NCI-H1105 (cell line): ENCODE results near the gene DAP.
"Not testable (repeated sequence)": the region's sequence is repeated elsewhere in the genome, so short reads cannot be mapped to it uniquely, and the experiment has no call there.

Source experiments
- DNase-seq: peaks from one replicate; lab custom pipeline; 2025; lab: John Stamatoyannopoulos, UW

The DAP gene

DNA sequence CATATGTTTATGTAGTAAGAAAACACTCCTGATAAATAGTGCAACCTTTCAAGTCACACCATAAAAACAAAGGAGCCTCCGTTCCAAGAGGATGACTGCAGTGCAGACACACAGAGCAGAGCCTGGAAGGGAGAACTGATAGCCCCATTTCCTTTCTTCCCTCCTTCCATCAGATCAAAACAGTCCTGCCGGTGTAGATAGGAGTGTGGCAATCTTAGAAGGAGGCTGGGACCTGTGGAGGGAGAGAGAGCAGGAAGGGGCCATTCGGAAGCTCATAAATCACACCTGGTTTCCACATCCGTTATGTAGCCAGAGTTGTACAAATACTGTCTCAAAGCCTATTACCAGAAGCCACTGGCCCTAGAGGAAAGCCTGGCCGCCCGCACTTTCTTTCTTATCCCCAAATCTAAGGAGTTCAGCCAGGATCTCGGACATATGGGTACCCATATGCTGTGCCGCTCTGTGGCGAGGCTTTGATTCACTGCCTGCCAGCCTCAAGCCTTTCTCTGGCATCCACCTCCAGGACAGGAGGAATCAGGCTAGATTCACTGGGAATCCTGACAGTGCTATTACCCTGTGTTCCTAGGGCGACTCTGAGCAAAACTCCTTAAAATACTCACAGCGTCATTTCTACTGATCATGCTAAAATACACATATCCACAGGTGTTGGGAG lies 26.9 kb downstream of the DAP start:
- no peak for DNase-seq

DNA sequence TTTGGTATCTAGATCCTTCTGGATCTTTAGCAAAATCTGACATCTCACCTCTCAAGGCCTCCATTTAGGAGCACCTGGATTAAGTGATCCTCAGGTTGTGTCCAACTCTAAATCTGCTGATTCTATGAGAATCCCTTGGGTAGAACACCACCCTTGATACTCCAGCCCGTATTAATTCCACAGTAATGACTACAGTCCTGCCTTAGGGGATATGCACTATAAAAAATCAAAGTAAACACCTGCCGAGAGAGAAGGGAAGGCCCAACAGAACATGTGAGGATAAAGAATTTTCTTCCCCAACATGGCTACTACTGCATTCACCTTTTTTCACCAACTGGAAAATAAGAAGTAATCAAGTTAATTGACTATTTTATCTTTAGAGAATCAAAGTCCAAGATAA lies 27.6 kb downstream of the DAP start:
- DNase-seq: no peak

DNA sequence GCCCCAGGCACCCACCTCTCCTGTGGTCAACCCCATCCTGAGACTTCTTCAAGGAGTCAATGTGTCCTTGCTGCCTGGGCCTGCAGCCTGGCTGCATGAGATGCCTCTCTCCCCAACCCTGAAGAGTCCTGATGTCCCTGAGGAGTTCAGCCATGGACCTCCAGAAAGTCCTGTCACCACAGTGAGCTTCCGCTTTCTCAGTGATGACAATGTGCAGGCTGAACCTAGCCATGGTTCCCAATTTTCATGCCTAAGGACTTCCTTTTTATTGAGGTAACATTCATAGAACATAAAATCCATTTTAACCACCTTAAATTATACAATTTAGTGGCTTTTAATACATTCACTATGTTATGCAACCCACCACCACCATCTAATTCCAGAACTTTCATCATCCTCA lies 29.1 kb downstream of the DAP start:
- no peak for DNase-seq

DNA sequence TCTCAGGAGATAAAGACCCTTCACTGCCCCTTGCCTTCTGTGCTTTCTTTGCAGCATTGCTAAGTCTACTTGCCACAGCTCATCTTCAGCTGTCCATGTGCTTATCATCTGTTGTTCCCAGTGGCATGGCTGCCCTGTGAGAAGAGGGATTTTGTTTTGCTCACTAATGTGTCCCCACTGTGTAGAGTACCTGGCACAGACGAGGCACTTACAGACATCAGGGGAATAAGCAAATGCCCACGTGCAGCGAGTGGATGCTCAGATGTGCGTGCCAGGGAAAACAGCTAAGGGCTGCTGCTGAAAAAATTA lies 31.0 kb downstream of the DAP start:
- no peak for DNase-seq

DNA sequence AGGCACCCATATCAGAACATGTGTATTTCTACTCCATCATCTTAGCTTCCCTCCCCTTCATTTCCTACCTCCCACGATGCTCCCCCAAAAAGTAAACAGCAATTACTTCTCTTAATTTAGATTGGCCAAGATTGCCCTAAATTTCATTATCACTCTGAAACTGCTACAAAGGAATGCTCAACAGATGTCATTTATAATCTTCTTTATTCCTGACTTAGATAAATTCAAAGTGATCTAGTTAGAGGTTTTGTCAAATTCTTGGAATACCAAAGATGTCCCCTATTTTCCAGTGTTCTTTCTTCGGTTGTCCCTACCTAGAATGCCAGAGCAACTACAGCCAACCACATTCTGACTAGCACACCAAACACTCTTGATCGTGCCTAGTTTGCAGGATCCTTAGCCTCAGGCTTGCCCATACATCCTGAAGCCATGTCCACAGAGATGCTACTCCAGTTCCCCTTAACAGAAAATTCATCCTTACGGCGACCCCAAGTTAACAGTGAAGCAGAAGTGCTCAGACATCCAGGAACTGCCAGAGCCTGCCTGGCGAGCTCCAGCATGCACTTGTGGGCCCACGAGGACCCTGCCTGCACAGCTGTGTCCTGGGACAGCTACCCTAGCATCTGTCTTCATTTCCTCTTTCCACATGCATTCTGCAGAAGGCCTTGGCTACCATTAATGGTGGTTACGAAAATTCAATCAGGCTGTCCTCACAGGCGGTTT lies 31.6 kb downstream of the DAP start:
- DNase-seq: no peak

DNA sequence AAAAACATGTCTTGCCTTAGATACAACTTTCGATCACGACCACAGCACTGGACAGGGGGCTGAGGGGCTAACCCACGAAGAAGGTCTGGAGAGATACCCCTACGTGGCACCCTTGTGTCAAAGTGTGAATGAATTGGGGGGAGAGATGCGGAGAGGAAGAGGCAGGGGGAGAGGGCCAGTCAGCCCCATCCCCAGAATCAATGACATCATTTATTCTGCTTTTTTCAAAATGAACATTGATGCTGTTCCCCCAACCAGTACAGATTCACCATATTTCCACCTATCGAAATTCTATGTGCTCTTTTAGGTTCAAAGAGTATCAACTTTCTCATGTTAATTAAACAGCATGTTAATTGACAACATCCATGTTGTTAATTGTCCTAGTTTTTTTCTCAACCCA lies 32.4 kb downstream of the DAP start:
- DNase-seq: no peak

DNA sequence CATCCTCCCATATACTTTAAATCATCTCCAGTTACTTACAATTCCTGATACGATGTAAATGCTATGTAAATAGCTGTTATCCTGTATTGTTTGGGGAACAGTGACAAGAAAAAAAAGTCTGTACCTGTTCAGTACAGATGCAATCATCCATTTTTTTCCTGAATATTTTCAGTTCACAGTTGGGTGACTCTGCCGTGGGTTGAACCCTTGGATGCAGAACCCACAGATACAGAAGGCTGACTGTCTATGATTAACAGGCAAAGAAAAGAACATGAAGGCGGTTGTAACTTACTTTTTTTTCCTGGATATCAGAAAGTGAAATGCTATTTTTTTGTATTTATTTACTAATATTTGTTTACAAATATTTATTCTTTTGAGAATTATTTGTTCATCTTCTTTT lies 33.2 kb downstream of the DAP start:
- no peak for DNase-seq

DNA sequence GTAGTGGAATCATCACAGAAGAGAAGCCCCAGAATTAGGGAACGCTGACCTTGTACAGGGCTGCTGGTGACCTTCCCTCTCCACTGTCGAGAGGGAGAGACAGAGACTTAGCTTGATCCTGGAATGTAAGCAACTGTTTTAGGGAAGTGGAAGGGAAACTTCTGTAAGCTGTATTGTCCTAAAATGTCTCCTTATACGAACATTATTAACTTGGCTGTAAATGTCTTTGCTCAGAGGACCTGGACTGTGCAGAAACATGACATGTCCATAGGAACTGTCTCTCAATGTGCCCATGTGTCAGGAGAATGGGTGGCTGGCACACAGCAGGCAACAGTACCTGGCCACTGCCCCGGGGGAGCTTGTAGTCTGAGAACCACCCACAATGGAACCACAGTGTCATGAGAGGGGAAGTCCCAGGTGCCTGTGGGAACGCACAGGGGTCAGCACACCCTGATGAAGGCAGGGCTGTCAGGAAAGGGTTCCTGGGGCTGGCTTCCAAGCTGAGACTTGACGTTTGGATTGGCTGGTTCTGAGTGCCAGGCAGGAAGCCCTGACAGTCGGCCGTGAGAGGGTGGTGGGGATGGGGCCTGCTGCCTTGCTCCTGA lies 34.0 kb downstream of the DAP start:
- no peak for DNase-seq

DNA sequence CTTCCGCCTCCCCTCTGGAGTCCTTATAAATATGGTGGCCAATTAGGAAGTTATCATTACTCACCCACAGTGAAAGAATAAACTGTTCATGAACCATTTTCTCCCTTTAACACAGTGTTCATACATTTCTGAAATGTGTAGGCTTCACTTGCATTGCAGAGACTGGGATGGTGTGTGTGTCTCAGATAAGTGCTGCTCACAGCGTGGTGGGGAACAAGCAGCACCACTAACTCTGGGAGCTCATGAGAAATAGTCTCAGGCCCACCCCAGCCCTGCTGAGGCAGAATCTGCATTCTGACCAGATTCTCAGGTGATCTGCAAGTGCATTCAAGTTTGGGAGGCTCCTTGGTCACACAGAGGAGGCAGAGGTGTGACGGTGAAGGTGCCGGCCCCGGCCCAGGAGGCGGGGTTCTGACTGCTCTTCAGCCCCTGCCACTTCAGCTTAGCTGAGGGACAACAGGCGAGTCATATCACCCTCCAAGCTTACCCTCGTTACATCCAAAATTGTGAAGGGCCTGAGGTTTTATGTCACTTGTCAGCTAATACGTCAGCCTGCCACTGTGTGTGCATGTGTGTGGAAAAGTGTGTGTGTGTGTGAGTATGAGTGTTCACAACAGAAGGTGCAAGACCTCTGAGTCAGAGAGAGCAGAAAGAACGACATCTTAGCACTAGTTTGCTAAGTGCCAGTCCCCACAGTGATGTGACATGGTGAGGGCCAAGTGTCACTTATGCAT lies 34.7 kb downstream of the DAP start:
- DNase-seq: no peak

DNA sequence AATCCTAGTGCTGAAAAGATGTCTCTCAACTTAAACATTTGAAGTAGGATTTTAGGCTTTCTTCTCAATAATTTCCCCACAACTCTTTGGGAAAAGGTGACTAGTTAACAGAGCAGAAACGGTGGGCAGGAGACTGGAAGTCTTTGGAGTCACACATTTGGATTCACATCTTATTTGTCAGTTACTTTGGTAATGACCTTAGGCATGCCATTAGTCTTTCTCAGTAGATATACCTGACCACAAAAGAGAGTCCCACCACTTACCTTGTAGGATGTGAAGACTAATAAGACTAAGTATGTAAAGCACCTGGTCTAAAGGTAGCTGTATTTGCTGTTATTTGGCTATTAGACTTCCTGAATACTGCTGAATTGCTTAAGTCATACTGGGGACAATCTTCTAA lies 35.4 kb downstream of the DAP start:
- DNase-seq: no peak

DNA sequence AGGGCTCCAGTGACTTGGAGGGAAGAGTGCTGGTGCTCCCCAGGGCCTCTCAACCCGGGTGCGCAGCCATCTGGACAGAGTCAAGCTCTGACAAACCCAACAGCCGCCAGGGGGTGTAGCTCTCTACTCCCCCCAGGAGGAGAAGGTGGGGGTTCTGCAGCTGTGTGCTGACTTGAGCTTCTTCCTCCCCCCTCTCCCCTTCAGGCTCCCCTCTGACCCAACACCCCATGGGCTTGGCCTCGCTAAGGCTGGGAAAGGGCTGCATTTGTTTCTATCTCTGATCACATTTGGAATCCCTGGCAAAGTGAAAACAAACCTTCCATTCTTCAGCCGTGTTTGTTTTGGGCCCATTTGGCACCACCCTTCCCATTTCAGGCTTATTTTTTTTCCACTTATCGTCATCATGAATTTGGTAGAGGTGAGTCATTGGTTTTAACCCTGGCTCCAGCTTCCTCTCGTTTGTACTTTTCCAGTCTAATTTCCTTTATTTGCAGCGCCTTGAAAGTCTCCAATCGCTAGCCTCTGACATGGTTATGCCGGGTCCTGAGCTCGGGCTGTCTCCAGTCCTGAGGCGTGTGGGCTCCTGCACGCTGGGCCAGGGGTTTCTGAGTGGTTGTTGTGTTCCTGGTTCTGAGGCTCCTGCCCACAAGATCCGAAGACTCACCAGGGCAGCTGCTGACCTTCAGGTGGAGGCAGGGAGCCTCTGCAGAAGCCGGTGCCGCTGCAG lies 36.1 kb downstream of the DAP start:
- DNase-seq: no peak

DNA sequence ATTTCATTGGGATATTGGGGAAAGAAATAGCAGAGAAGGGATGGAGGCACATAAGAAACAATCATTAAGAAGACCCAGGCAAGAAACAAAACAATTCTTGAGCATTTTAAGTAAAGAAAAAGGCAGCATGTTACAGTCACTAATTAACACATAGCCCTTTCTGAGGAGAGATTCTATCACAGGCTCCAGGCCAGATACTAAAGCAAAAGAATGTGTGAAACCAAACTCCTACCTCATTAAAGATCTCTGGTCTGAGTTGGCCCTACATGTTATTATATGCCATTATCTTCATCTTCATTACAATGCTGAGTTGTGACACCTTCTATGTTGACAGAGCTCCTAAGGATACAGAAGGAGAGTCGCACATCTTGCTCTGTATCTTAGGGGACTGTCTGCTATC lies 37.5 kb downstream of the DAP start:
- no peak for DNase-seq

DNA sequence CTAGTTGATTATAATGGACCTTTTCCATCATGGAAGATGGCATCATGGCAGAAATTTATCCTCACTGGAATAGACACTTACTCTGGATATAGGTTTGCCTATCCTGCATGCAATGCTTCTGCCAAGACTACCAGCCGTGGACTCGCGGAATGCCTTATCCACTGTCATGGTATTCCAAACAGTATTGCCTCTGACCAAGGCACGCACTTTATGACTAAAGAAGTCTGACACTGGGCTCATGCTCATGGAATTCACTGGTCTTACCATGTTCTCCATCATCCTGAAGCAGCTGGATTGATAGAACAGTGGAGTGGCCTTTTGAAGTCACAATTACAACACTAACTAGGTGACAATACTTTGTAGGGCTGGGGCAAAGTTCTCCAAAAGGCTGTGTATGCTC lies 40.3 kb downstream of the DAP start:
- not testable (repeated sequence) for DNase-seq

DNA sequence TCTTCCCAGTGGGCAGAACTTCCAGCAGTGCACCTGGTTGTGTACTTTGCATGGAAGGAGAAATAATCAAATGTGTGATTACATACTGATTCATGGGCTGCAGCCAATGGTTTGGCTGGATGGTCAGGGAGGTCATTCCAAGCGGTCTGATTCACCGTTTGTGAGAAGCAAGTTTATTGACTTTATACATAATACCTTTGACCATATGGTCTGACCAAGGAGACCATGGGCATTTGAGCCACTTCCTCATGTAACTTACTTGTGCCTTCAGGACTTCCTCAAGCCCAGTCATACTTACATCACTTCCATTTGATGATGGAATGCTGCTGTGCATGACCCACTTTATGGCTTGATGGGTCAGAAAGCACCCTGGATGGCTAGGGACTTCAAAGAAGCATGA lies 41.1 kb downstream of the DAP start:
- DNase-seq: no peak

DNA sequence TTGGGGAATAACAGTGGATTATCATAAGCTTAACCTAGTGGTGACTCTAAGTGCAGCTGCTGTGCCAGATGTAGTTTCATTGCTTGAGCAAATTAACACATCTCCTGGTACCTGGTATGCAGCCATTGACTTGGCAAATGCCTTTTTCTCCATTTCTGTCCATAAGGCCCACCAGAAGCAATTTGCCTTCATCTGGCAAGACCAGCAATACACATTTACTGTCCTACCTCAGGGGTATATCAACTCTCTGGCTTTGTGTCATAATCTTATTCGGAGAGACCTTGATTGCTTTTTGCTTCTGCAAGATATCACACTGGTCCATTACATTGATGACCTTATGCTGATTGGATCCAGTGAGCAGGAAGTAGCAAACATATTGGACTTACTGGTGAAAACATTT lies 42.4 kb downstream of the DAP start:
- not testable (repeated sequence) for DNase-seq

DNA sequence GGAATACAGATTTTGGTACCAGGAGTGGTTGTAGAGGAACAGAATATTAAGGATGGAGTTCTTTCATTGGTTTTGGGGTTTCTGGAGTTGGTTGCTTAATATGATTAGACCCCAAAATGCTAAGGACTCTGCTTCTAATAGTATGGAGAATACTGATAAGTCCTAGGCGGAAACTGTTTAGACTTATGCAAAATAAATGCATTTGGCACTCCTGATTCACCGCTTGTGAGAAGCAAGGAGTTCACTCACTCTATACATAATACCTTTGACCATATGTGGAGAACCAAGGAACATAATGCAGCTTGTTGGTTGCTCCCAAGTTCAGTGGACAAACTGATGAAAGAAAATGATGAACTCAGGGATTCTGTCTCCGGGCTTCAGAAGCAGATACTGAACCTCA lies 44.2 kb downstream of the DAP start:
- DNase-seq: not testable (repeated sequence)

DNA sequence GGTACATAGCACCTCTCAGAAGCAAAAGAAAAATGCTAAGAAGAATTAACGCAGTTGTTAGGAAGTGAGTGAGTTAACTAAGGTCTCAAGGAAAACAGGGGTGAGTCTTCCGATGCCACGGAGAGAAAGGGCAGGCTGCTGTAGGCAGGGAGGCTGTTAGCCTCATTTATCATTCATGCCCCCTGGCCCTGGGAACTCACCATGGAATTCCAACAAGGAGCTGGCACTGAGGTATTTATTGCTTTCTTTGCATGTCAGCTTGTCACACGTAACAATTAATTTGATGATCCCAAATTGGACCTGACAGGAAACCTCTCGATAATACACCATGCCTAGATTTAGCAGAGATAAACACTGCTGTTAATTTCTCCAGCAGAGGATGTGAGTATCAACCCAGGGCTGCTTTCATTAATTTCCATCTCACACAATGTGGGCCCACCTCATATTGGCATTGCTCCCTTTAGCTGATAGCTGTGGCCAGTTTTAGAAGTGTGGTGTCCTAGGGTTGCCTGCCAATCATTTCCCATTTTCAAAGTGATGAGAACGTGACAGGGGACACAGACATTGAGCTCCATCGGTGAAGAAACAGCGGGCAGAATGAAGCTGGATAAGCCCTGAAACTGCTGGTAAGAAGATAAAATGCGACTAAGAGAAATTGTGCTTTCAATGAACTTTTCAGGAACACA lies 45.3 kb downstream of the DAP start:
- DNase-seq: no peak

DNA sequence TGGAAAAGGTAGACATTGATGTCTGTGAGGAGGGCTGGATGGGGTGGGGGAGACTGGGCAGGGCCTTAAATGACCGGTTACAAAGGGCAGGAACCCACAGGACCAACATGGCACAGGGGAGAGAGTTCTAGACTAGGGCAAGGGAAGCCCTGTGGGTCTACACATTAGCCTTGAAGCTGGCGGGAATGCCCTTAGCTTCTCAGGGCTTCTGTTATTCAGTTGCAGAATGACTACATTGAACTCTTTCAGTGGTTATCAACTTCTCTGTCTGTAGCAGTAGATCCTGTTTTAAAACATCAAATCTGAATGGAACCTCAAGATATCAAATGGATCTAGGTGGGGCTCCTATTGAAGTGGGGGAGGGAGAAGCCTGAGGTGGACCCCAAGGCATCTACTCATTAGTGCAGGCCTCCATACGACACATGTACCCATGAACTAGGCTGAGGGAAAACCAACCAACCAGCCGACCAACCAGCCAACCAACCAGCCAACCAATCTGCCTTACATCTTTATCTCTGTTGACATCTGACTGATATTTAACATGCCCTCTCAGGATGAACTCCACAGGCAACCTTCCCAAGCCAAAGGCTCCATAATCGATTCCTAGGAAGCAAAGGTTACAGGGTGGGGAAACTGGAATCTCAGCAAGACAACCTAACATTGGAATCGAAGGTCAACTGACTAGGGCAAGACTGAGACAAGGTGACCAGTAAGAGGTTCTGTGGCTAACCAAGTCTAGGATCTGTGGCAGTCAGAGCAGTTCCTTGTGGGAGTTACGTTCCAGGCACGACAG lies 48.3 kb downstream of the DAP start:
- no peak for DNase-seq

DNA sequence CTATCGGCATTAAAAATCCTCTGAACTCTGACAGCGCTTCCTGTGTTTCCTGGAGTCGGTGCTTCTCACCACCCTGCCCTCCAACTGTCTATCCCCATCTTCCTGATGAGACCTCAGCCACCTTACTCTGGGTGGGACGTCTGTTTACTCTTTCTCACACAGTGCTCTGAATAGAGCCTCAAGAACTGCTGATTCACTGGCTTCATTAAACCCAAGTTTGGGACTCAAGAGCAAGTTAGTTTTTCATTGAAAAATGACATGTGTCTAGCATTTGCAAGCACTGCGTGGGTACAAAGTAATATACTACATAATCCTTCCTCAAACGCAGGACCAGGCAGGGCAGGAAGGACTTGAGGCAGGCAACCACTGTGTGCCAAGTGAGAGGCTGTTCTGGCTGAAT lies 49.5 kb downstream of the DAP start:
- DNase-seq: no peak

DNA sequence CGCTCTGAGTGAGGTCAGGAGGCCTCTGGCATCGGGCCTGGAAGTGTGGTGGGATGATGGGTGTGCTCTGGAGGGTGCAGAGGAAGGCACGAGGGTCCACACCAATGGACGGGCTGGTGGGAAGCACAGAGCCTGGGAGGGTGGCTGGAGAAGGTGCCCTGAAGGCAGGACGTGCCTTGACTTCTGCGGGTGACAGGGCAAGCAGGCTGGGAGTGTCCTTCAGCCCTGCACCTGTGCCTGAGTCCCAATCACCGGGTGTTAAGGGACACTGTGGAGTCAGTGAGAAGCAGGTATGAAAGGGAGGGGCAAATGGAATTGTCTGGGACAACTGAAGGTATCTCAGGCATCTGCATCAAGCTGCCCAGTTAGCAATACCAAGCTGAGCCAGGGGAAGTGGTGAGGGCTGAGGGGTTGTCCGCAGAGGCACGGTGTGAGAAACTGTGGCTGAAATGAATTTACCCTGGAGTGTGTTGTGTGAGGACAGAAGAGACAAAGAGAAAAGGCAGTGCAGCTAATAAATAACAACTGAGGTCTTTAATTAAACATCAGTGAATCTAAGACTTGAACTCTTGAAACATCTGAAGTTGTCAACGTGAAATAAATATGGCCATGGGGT lies 50.4 kb downstream of the DAP start:
- DNase-seq: no peak

DNA sequence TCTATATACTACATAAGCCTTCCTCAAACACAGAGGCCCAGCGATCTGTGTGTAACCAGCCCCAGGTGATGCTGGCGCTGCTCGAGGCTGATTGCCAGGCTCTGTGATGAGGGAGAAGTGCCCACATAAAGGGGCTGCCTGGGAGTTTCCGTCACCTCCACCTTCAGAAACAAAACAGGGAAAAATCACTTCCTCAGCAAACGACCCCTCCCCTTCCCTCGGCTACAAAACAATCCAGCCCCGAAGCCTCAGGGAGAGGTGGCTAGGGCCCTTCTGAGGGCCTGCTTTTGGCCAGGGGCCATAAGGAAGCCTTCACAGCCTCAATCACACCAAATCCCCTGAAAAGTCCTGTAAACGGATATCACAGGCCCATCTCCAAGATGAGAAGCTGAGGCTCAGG lies 51.1 kb downstream of the DAP start:
- no peak for DNase-seq
